ENCODE measurements around the gene PITX1.
"Not testable (repeated sequence)": the region's sequence is repeated elsewhere in the genome, so short reads cannot be mapped to it uniquely, and the experiment has no call there.

PITX1 gene

GRCh38 chr5:135011355-135012032 is 22.5 kb downstream of the PITX1 start:
- in situ Hi-C loops (cut with MboI; ENCODE audit: low sequenced_read_pairs) = no loop called here

- in situ Hi-C loops (cut with MboI; ENCODE audit: low sequenced_read_pairs) = no loop called here
Measured at GRCh38 chr5:135010502-135011354, 23.3 kb downstream of the PITX1 start.

- in situ Hi-C loops (cut with MboI; ENCODE audit: low sequenced_read_pairs) = no loop called here
Measured at GRCh38 chr5:135009736-135010501, 24.1 kb downstream of the PITX1 start.

- in situ Hi-C loops (cut with MboI; ENCODE audit: low sequenced_read_pairs) = no loop called here
Measured at GRCh38 chr5:135008981-135009735, 24.9 kb downstream of the PITX1 start.

- in situ Hi-C loops (cut with MboI; ENCODE audit: low sequenced_read_pairs) = no loop called here
Measured at GRCh38 chr5:135008556-135008955, 25.5 kb downstream of the PITX1 start.

- in situ Hi-C loops (cut with MboI; ENCODE audit: low sequenced_read_pairs) = no loop called here
Measured at GRCh38 chr5:135007749-135008363, 26.2 kb downstream of the PITX1 start.

GRCh38 chr5:135007305-135007704 is 26.7 kb downstream of the PITX1 start:
- in situ Hi-C loops (cut with MboI; ENCODE audit: low sequenced_read_pairs) = no loop called here

- in situ Hi-C loops (cut with MboI; ENCODE audit: low sequenced_read_pairs) = no loop called here
Measured at GRCh38 chr5:135005076-135005475, 29.0 kb downstream of the PITX1 start.

GRCh38 chr5:135004376-135004775 is 29.7 kb downstream of the PITX1 start:
- in situ Hi-C loops (cut with MboI; ENCODE audit: low sequenced_read_pairs) = no loop called here

GRCh38 chr5:134998068-134998467 is 36.0 kb downstream of the PITX1 start:
- in situ Hi-C loops (cut with MboI; ENCODE audit: low sequenced_read_pairs) = not testable (repeated sequence)

- in situ Hi-C loops (cut with MboI; ENCODE audit: low sequenced_read_pairs) = no loop called here
Measured at GRCh38 chr5:134997015-134997414, 37.0 kb downstream of the PITX1 start.

GRCh38 chr5:134995850-134996402 is 38.1 kb downstream of the PITX1 start:
- in situ Hi-C loops (cut with MboI; ENCODE audit: low sequenced_read_pairs) = no loop called here

- in situ Hi-C loops (cut with MboI; ENCODE audit: low sequenced_read_pairs) = no loop called here
Measured at GRCh38 chr5:134994560-134995156, 39.4 kb downstream of the PITX1 start.

GRCh38 chr5:134993161-134993560 is 40.9 kb downstream of the PITX1 start:
- in situ Hi-C loops (cut with MboI; ENCODE audit: low sequenced_read_pairs) = no loop called here

GRCh38 chr5:134992148-134992547 is 41.9 kb downstream of the PITX1 start:
- in situ Hi-C loops (cut with MboI; ENCODE audit: low sequenced_read_pairs) = no loop called here

GRCh38 chr5:134990183-134990582 is 43.8 kb downstream of the PITX1 start:
- in situ Hi-C loops (cut with MboI; ENCODE audit: low sequenced_read_pairs) = not testable (repeated sequence)

GRCh38 chr5:134989266-134989830 is 44.7 kb downstream of the PITX1 start:
- in situ Hi-C loops (cut with MboI; ENCODE audit: low sequenced_read_pairs) = no loop called here

GRCh38 chr5:134982230-134982629 is 51.8 kb downstream of the PITX1 start:
- in situ Hi-C loops (cut with MboI; ENCODE audit: low sequenced_read_pairs) = no loop called here

GRCh38 chr5:134979416-134979815 is 54.6 kb downstream of the PITX1 start:
- in situ Hi-C loops (cut with MboI; ENCODE audit: low sequenced_read_pairs) = no loop called here

All from HL-60/S4 treated with phorbol 12-myristate 13-acetate at 8.2 ng/mL for 4 days and 3 days (cell line).